ENCODE measurements around the gene CYB5R2.

- TF ChIP-seq CTCF (conservative IDR thresholded peaks at IDR 0.05; ENCODE audit: low read length) (peak; percentile 94), EZH2phosphoT487 (IDR thresholded peaks at IDR 0.05; ENCODE audit: borderline replicate concordance, low read depth, low read length) (no peak)
Observed at GRCh38 chr11:7688238-7688826, 15.0 kb upstream of the CYB5R2 start.

Data from OCI-LY7 (cell line).